GM12878 (cell line): ENCODE measurements around the gene RBKS.

Experiments
- ATF7 ChIP-seq: fragments of 450-650 bp; IDR thresholded peaks from 2 replicates; pipeline ENCODE4 v1.6.1; 2016; ENCODE audit warnings: low read depth, mild to moderate bottlenecking
- HDAC2 ChIP-seq: fragments of 200-600 bp; sonication (generic); IDR thresholded peaks from 2 replicates; pipeline ENCODE4 v1.6.1; 2017
- POLR2A ChIP-seq: IDR thresholded peaks from 2 replicates; pipeline ENCODE4 v1.6.1; 2011; ENCODE audit warnings: low read depth, mild to moderate bottlenecking, low read length
- SUZ12 ChIP-seq: fragments of 200-600 bp; sonication (generic); IDR thresholded peaks from one replicate; pipeline ENCODE4 v1.6.1; 2018; ENCODE audit warnings: antibody characterized with exemption, mild to moderate bottlenecking; ENCODE audit not compliant: unreplicated experiment
- TF ChIP-seq, protein P1 (sequence below): IDR thresholded peaks from 2 replicates; pipeline ENCODE4 v1.6.1; 2011; ENCODE audit warnings: low read depth, mild to moderate bottlenecking, low read length, moderate library complexity, borderline replicate concordance; ENCODE audit errors: extremely low read depth

DNA sequence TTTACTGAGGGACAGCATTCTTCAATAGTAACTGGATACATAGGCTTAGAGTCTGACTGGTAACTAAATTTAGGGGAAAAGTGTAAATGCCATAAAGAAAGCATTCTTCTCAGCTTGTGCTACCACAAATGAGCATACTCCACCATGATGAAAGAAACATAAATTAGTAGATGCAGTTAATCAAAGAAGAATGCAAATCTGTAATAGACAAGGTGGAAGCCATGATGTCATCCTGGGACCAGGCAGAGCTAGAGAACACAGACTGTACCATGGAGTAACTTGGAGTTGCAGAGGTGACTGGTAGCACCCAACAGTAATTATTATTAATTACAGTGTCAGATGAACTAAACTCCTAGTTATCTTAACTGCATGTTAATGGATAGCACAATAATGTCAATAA lies 51.7 kb downstream of the RBKS start:
- TF ChIP-seq, protein P1, sequence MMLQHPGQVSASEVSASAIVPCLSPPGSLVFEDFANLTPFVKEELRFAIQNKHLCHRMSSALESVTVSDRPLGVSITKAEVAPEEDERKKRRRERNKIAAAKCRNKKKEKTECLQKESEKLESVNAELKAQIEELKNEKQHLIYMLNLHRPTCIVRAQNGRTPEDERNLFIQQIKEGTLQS, result no peak
- TF ChIP-seq SUZ12 (no peak), ATF7 (no peak), POLR2A (no peak), HDAC2 (no peak)
